ENCODE data around the gene UACA.

DNA sequence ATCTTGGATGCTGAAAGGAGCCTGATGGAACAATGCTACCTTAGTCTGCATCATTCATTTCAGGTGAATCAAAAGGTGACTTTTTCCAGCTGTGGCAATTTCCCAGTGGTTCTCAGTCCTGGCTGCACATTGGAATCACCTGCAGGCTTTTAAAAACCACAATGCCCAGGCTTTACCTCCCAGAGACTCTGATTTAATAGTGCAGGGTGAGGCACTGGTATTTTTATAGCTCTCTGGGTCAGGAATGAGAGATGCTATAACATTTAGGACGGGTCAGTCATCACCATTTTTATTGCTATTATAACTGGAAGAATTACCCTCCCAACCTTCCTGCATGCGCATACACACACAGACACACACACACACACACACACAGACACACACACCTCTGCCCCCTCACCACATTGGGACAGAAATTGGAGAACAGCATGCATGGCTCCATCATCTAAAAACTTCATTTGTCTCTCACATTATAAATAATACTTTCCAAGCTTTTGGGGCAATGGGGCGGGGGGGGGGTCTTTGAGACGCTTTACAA lies 49.5 kb upstream of the UACA start:
- TF ChIP-seq BACH1 (IDR thresholded peaks at IDR 0.05; ENCODE audit: low read length) (no peak), RXRA (IDR thresholded peaks at IDR 0.05; ENCODE audit: insufficient read depth, low read depth, low read length) (no peak), HDAC2 (IDR thresholded peaks at IDR 0.05; ENCODE audit: borderline replicate concordance in 1 of 2, low read depth in 2 of 2, low read length in 2 of 2) (no peak)
